ENCODE measurements around the gene LBR.
A peak's percentile ranks its signal among the peaks of the same experiment; 100 is the strongest.

LBR gene

GRCh38 chr1:225446595-225446960 is 18.7 kb upstream of the LBR start:
- H3K9me3 ChIP-seq = no peaks in the 10 kb centered on the region
- H4K20me1 ChIP-seq = no peaks in the 10 kb centered on the region
- H3K9ac ChIP-seq = peak overlapping the region; percentile 76
- no peaks in the 10 kb centered on the region for H3K36me3 ChIP-seq
- H3K4me3 ChIP-seq = peak overlapping the region; percentile 11
- peak overlapping the region; percentile 94 for H3K27ac ChIP-seq
- H3K4me1 ChIP-seq = peaks cover 67% of the 10 kb centered on the region
- H3K4me2 ChIP-seq = peak overlapping the region; percentile 81
- TF ChIP-seq Cebpa-rat (IDR thresholded peaks at IDR 0.05) = no peak
- H3K27me3 ChIP-seq = no peaks in the 10 kb centered on the region

GRCh38 chr1:225445639-225446594 is 18.1 kb upstream of the LBR start:
- H3K4me2 ChIP-seq = peak overlapping the region; percentile 81
- H3K9me3 ChIP-seq = no peaks in the 10 kb centered on the region
- H3K9ac ChIP-seq = peak overlapping the region; percentile 76
- peak overlapping the region; percentile 11 for H3K4me3 ChIP-seq
- H3K27me3 ChIP-seq = no peaks in the 10 kb centered on the region
- peaks cover 66% of the 10 kb centered on the region for H3K4me1 ChIP-seq
- H3K36me3 ChIP-seq = no peaks in the 10 kb centered on the region
- TF ChIP-seq Cebpa-rat (IDR thresholded peaks at IDR 0.05) = no peak
- H4K20me1 ChIP-seq = no peaks in the 10 kb centered on the region
- H3K27ac ChIP-seq = peak overlapping the region; percentile 94

- peak overlapping the region; percentile 81 for H3K4me2 ChIP-seq
- no peak for TF ChIP-seq Cebpa-rat (IDR thresholded peaks at IDR 0.05)
- no peak overlapping the region for H3K4me3 ChIP-seq
- H3K4me1 ChIP-seq = peaks cover 63% of the 10 kb centered on the region
- H3K27ac ChIP-seq = peak overlapping the region; percentile 51
- H3K36me3 ChIP-seq = no peaks in the 10 kb centered on the region
- H3K27me3 ChIP-seq = no peaks in the 10 kb centered on the region
- no peaks in the 10 kb centered on the region for H3K9me3 ChIP-seq
- H3K9ac ChIP-seq = peak overlapping the region; percentile 25
- no peaks in the 10 kb centered on the region for H4K20me1 ChIP-seq
Observed at GRCh38 chr1:225442123-225442505, 14.3 kb upstream of the LBR start.

GRCh38 chr1:225441314-225442122 is 13.7 kb upstream of the LBR start:
- peak overlapping the region; percentile 81 for H3K4me2 ChIP-seq
- no peak overlapping the region for H3K4me3 ChIP-seq
- H3K9ac ChIP-seq = peak overlapping the region; percentile 25; the same call in 1 of the 2 replicates
- H3K27me3 ChIP-seq = no peaks in the 10 kb centered on the region
- H3K9me3 ChIP-seq = no peaks in the 10 kb centered on the region
- H3K36me3 ChIP-seq = no peaks in the 10 kb centered on the region
- H3K27ac ChIP-seq = peak overlapping the region; percentile 51
- no peaks in the 10 kb centered on the region for H4K20me1 ChIP-seq
- H3K4me1 ChIP-seq = peaks cover 61% of the 10 kb centered on the region
- TF ChIP-seq Cebpa-rat (IDR thresholded peaks at IDR 0.05) = no peak

- no peak overlapping the region for H3K27ac ChIP-seq
- no peaks in the 10 kb centered on the region for H3K9me3 ChIP-seq
- H3K27me3 ChIP-seq = no peaks in the 10 kb centered on the region
- H3K4me3 ChIP-seq = no peak overlapping the region
- no peaks in the 10 kb centered on the region for H4K20me1 ChIP-seq
- H3K36me3 ChIP-seq = no peaks in the 10 kb centered on the region
- H3K9ac ChIP-seq = no peak overlapping the region
- no peak overlapping the region for H3K4me2 ChIP-seq
- no peak for TF ChIP-seq Cebpa-rat (IDR thresholded peaks at IDR 0.05)
- peaks cover 61% of the 10 kb centered on the region for H3K4me1 ChIP-seq
Observed at GRCh38 chr1:225440380-225441221, 12.8 kb upstream of the LBR start.

- Histone ChIP-seq H3K27me3 (no peaks in the 10 kb centered on the region), H3K9me3 (no peaks in the 10 kb centered on the region), H3K36me3 (no peaks in the 10 kb centered on the region), H4K20me1 (no peaks in the 10 kb centered on the region), H3K4me2 (no peak overlapping the region), H3K4me1 (peaks cover 53% of the 10 kb centered on the region), H3K9ac (no peak overlapping the region), H3K27ac (no peak overlapping the region), H3K4me3 (no peak overlapping the region)
- no peak for TF ChIP-seq Cebpa-rat (IDR thresholded peaks at IDR 0.05)
Observed at GRCh38 chr1:225437710-225438437, 10.0 kb upstream of the LBR start.

- no peaks in the 10 kb centered on the region for H4K20me1 ChIP-seq
- no peak for TF ChIP-seq Cebpa-rat (IDR thresholded peaks at IDR 0.05)
- H3K27me3 ChIP-seq = no peaks in the 10 kb centered on the region
- peaks cover 35% of the 10 kb centered on the region for H3K4me1 ChIP-seq
- peak overlapping the region; percentile 74 for H3K4me2 ChIP-seq
- no peaks in the 10 kb centered on the region for H3K36me3 ChIP-seq
- H3K27ac ChIP-seq = peak overlapping the region; percentile 59
- peaks cover 16% of the 10 kb centered on the region for H3K9me3 ChIP-seq
- no peak overlapping the region for H3K4me3 ChIP-seq
- peak overlapping the region; percentile 9; the same call in 1 of the 2 replicates for H3K9ac ChIP-seq
Observed at GRCh38 chr1:225435957-225436392, 8.1 kb upstream of the LBR start.

- no peaks in the 10 kb centered on the region for H3K27me3 ChIP-seq
- peaks cover 35% of the 10 kb centered on the region for H3K4me1 ChIP-seq
- peak overlapping the region; percentile 59 for H3K27ac ChIP-seq
- peak overlapping the region; percentile 9; the same call in 1 of the 2 replicates for H3K9ac ChIP-seq
- peak overlapping the region; percentile 74 for H3K4me2 ChIP-seq
- no peaks in the 10 kb centered on the region for H4K20me1 ChIP-seq
- H3K4me3 ChIP-seq = no peak overlapping the region
- H3K36me3 ChIP-seq = no peaks in the 10 kb centered on the region
- no peak for TF ChIP-seq Cebpa-rat (IDR thresholded peaks at IDR 0.05)
- peaks cover 18% of the 10 kb centered on the region for H3K9me3 ChIP-seq
Observed at GRCh38 chr1:225435487-225435886, 7.6 kb upstream of the LBR start.

GRCh38 chr1:225435076-225435475 is 7.2 kb upstream of the LBR start:
- no peak overlapping the region for H3K4me3 ChIP-seq
- peaks cover 35% of the 10 kb centered on the region for H3K4me1 ChIP-seq
- no peaks in the 10 kb centered on the region for H3K36me3 ChIP-seq
- peaks cover 18% of the 10 kb centered on the region for H3K9me3 ChIP-seq
- no peaks in the 10 kb centered on the region for H3K27me3 ChIP-seq
- H3K4me2 ChIP-seq = peak overlapping the region; percentile 74
- H4K20me1 ChIP-seq = no peaks in the 10 kb centered on the region
- H3K27ac ChIP-seq = no peak overlapping the region
- TF ChIP-seq Cebpa-rat (IDR thresholded peaks at IDR 0.05) = no peak
- no peak overlapping the region for H3K9ac ChIP-seq
